GM23338 (cell line): ENCODE measurements around the gene TAF13. TPM values are rescaled to one million over a fixed set of nuclear protein-coding genes. Genes with fewer than 3 reads are reported as not detected.
"Not testable (repeated sequence)": the region's sequence is repeated elsewhere in the genome, so short reads cannot be mapped to it uniquely, and the experiment has no call there.

Source experiments
- ATAC-seq: fragments of 200-7000 bp; cut with Tn5 transposase; 3 replicates; pipeline ENCODE4 v1.9.1; 2020
- DNase-seq: peaks from one replicate; pipeline ENCODE4 v3.0.0-alpha.2; 2015; ENCODE audit warnings: low spot score
- H2AFZ ChIP-seq: fragments of 200-600 bp; sonication (generic); 2 replicates; pipeline ENCODE4 v1.8.0; 2016; ENCODE audit warnings: antibody characterized with exemption, mild to moderate bottlenecking, moderate library complexity
- H3F3A ChIP-seq: fragments of 200-600 bp; sonication (generic); replicated peaks from 2 replicates; pipeline ENCODE4 v1.8.0; 2017; ENCODE audit warnings: antibody characterized with exemption, mixed run types, low read depth
- H3K27ac ChIP-seq: fragments of 200-600 bp; sonication (generic); 2 replicates; pipeline ENCODE4 v1.6.1; 2016; ENCODE audit warnings: low read depth
- H3K27me3 ChIP-seq: fragments of 200-600 bp; sonication (generic); 2 replicates; pipeline ENCODE4 v1.8.0; 2016; ENCODE audit warnings: mild to moderate bottlenecking, mixed run types, moderate library complexity; ENCODE audit not compliant: insufficient read depth
- H3K36me3 ChIP-seq: fragments of 200-600 bp; sonication (generic); 2 replicates; pipeline ENCODE4 v1.8.0; 2016; ENCODE audit warnings: mild to moderate bottlenecking; ENCODE audit not compliant: insufficient read depth
- H3K4me1 ChIP-seq: fragments of 200-600 bp; sonication (generic); 2 replicates; pipeline ENCODE4 v1.8.0; 2016; ENCODE audit warnings: mild to moderate bottlenecking, moderate library complexity; ENCODE audit not compliant: insufficient read depth
- H3K4me2 ChIP-seq: fragments of 200-600 bp; sonication (generic); 2 replicates; pipeline ENCODE4 v1.7.1; 2017; ENCODE audit warnings: mixed run types
- H3K4me3 ChIP-seq: fragments of 200-600 bp; sonication (generic); 2 replicates; pipeline ENCODE4 v1.6.1; 2016; ENCODE audit warnings: mixed run types
- H3K79me2 ChIP-seq: fragments of 200-600 bp; sonication (generic); replicated peaks from 2 replicates; pipeline ENCODE4 v1.8.0; 2017; ENCODE audit warnings: mild to moderate bottlenecking; ENCODE audit not compliant: insufficient read depth
- H3K9me2 ChIP-seq: fragments of 200-600 bp; sonication (generic); 2 replicates; pipeline ENCODE4 v1.8.0; 2017; ENCODE audit not compliant: insufficient read depth
- H4K20me1 ChIP-seq: fragments of 200-600 bp; sonication (generic); replicated peaks from 2 replicates; pipeline ENCODE4 v1.8.0; 2017; ENCODE audit warnings: mild to moderate bottlenecking; ENCODE audit not compliant: insufficient read depth
- H3K27ac Mint-ChIP-seq: 2 replicates; pipeline ENCODE4 v1.8.0; 2020; ENCODE audit warnings: inconsistent platforms, mild to moderate bottlenecking, moderate library complexity, mixed read lengths
- H3K27me3 Mint-ChIP-seq: 3 replicates; pipeline ENCODE4 v1.8.0; 2022; ENCODE audit warnings: low read depth, mild to moderate bottlenecking, moderate library complexity, mixed read lengths, inconsistent platforms; ENCODE audit not compliant: insufficient read depth, poor library complexity
- H3K36me3 Mint-ChIP-seq: 3 replicates; pipeline ENCODE4 v1.8.0; 2021; ENCODE audit warnings: low read depth, mild to moderate bottlenecking, inconsistent platforms, moderate library complexity, mixed read lengths
- H3K4me1 Mint-ChIP-seq: 3 replicates; pipeline ENCODE4 v1.8.0; 2020; ENCODE audit warnings: mild to moderate bottlenecking, inconsistent platforms, mixed read lengths
- H3K4me3 Mint-ChIP-seq: 3 replicates; pipeline ENCODE4 v1.8.0; 2021; ENCODE audit warnings: moderate library complexity, mild to moderate bottlenecking, inconsistent platforms, mixed read lengths
- H3K9me3 Mint-ChIP-seq: 3 replicates; pipeline ENCODE4 v1.8.0; 2020; ENCODE audit warnings: moderate library complexity, mild to moderate bottlenecking, inconsistent platforms, mixed read lengths
- CREB1 ChIP-seq: fragments of 250-450 bp; sonication (Bioruptor Pico); IDR thresholded peaks from 2 replicates; pipeline ENCODE4 v1.5.0; 2020; ENCODE audit warnings: low read depth, mild to moderate bottlenecking, moderate library complexity
- CTCF ChIP-seq, 2 experiments: fragments of 200-600 bp in 1 of 2; sonication (generic) in 1 of 2; conservative IDR thresholded peaks; 2 replicates each; pipeline versions ENCODE4 v1.5.1 to v1.6.1; 2016 to 2017; ENCODE audit warnings: antibody characterized with exemption in 2 of 2, low read depth in 2 of 2, mild to moderate bottlenecking in 2 of 2, moderate library complexity in 1 of 2
- ETS1 ChIP-seq: IDR thresholded peaks from 2 replicates; pipeline ENCODE4 v1.6.1; 2016; ENCODE audit warnings: antibody characterized with exemption
- EZH2 ChIP-seq: fragments of 200-600 bp; sonication (generic); IDR thresholded peaks from one replicate; pipeline ENCODE4 v1.8.0; 2017; ENCODE audit warnings: antibody characterized with exemption, mild to moderate bottlenecking, low read depth; ENCODE audit not compliant: unreplicated experiment
- EZH2phosphoT487 ChIP-seq: fragments of 200-600 bp; sonication (generic); IDR thresholded peaks from one replicate; pipeline ENCODE4 v1.8.1; 2018; ENCODE audit warnings: antibody characterized with exemption; ENCODE audit not compliant: unreplicated experiment
- JUNB ChIP-seq: IDR thresholded peaks from one replicate; pipeline ENCODE4 v1.6.1; 2016; ENCODE audit warnings: antibody characterized with exemption; ENCODE audit not compliant: unreplicated experiment
- NANOG ChIP-seq: IDR thresholded peaks from 2 replicates; pipeline ENCODE4 v1.6.1; 2016; ENCODE audit warnings: antibody characterized with exemption, borderline replicate concordance
- POLR2AphosphoS5 ChIP-seq: IDR thresholded peaks from 2 replicates; pipeline ENCODE4 v1.6.1; 2016; ENCODE audit warnings: antibody characterized with exemption, low read depth
- STAT1 ChIP-seq: IDR thresholded peaks from one replicate; pipeline ENCODE4 v1.6.1; 2016; ENCODE audit warnings: antibody characterized with exemption; ENCODE audit not compliant: unreplicated experiment
- ZNF114 ChIP-seq: fragments of 250-450 bp; sonication (Bioruptor Pico); IDR thresholded peaks from 2 replicates; pipeline ENCODE4 v1.5.0; 2020; ENCODE audit warnings: mild to moderate bottlenecking, moderate library complexity
- ZNF331 ChIP-seq: fragments of 250-450 bp; sonication (Bioruptor Pico); IDR thresholded peaks from 2 replicates; pipeline ENCODE4 v1.5.0; 2020; ENCODE audit warnings: low read depth, mild to moderate bottlenecking, moderate library complexity
- polyA plus RNA-seq: library from polyadenylated mRNA; unstranded; fragments of >200 nt; fragmentation: Nextera tagmentation; extraction: Ambion mirVana; gene quantifications from 2 replicates; pipeline ENCODE4 v1.2.1, GENCODE V29; 2016
- total RNA-seq: library from RNA; depleted of rRNA; stranded (reverse); fragments of >200 nt; shearing (Covaris generic); gene quantifications from 2 replicates; pipeline ENCODE4 v1.2.3, GENCODE V29; 2014

TAF13 gene
- total and polyA plus RNA-seq, 2 experiments from 2014 or later, result 43.7 to 55.8 TPM

- ATAC-seq, H3K4me1 ChIP-seq, H3F3A ChIP-seq, H3K4me3 ChIP-seq, H3K9me3 Mint-ChIP-seq, H3K36me3 ChIP-seq, H3K9me2 ChIP-seq, H3K27ac ChIP-seq, H3K27me3 ChIP-seq, H3K4me3 Mint-ChIP-seq, H3K36me3 Mint-ChIP-seq, H2AFZ ChIP-seq, H3K27ac Mint-ChIP-seq, DNase-seq, H3K27me3 Mint-ChIP-seq, H3K79me2 ChIP-seq, H3K4me2 ChIP-seq, H3K4me1 Mint-ChIP-seq, H4K20me1 ChIP-seq: not testable (repeated sequence)
Measured at GRCh38 chr1:109029493-109029892, 46.3 kb downstream of the TAF13 start.

- ATAC-seq (no peak), DNase-seq (no peak)
- no peaks in the 10 kb centered on the region for H3K36me3 ChIP-seq
- H2AFZ ChIP-seq, result no peak overlapping the region
- no peaks in the 10 kb centered on the region for H3K4me1 ChIP-seq
- Mint-ChIP-seq H3K27ac (no peak overlapping the region), H3K36me3 (no peaks in the 10 kb centered on the region), H3K4me1 (no peaks in the 10 kb centered on the region), H3K4me3 (no peak overlapping the region), H3K9me3 (no peaks in the 10 kb centered on the region), H3K27me3 (no peaks in the 10 kb centered on the region)
- no peaks in the 10 kb centered on the region for H3K9me2 ChIP-seq
- H3K27me3 ChIP-seq, result no peaks in the 10 kb centered on the region
- no peak for TF ChIP-seq JUNB
- TF ChIP-seq CTCF (conservative IDR thresholded peaks at IDR 0.05; ENCODE audit: low read depth in 2 of 2), result peak in 1 of 2 experiments; percentile 53; a peak in 2 of 4 replicates
- H3K4me2 ChIP-seq, result no peak overlapping the region
- no peak overlapping the region for H3K27ac ChIP-seq
- H3K4me3 ChIP-seq, result no peak overlapping the region
- H3K79me2 ChIP-seq, result peaks cover 2% of the 10 kb centered on the region
- no peaks in the 10 kb centered on the region for H3F3A ChIP-seq
- H4K20me1 ChIP-seq, result no peaks in the 10 kb centered on the region
Measured at GRCh38 chr1:109027841-109028240, 48.0 kb downstream of the TAF13 start.

GRCh38 chr1:109025694-109026093, 50.1 kb downstream of the TAF13 start:
- H3K36me3 ChIP-seq, result no peaks in the 10 kb centered on the region
- H3F3A ChIP-seq, result no peaks in the 10 kb centered on the region
- no peak overlapping the region for H3K4me3 ChIP-seq
- no peak overlapping the region for H3K4me3 Mint-ChIP-seq
- no peak overlapping the region for H3K4me2 ChIP-seq
- H3K4me1 ChIP-seq, result no peaks in the 10 kb centered on the region
- H3K27me3 Mint-ChIP-seq, result peaks cover 2% of the 10 kb centered on the region
- H3K79me2 ChIP-seq, result no peaks in the 10 kb centered on the region; the same call in 1 of the 2 replicates
- H3K36me3 Mint-ChIP-seq, result no peaks in the 10 kb centered on the region
- no peak overlapping the region for H3K27ac Mint-ChIP-seq
- no peak overlapping the region for H2AFZ ChIP-seq
- H3K4me1 Mint-ChIP-seq, result no peaks in the 10 kb centered on the region
- no peak overlapping the region for H3K27ac ChIP-seq
- no peaks in the 10 kb centered on the region for H3K27me3 ChIP-seq
- H3K9me3 Mint-ChIP-seq, result no peaks in the 10 kb centered on the region
- no peak for ATAC-seq
- no peaks in the 10 kb centered on the region for H3K9me2 ChIP-seq
- no peaks in the 10 kb centered on the region; the same call in 1 of the 2 replicates for H4K20me1 ChIP-seq
- DNase-seq, result no peak
- TF ChIP-seq ETS1 (no peak), STAT1 (no peak), ZNF331 (CRISPR knock-in tag) (no peak), EZH2phosphoT487 (no peak), ZNF114 (no peak), POLR2AphosphoS5 (no peak), CREB1 (CRISPR knock-in tag) (no peak), CTCF (conservative IDR thresholded peaks at IDR 0.05; ENCODE audit: low read depth in 2 of 2) (no peak), EZH2 (no peak), NANOG (no peak), JUNB (no peak)
